ENCODE data around the gene SPIN1.
"Not testable (repeated sequence)": the region's sequence is repeated elsewhere in the genome, so short reads cannot be mapped to it uniquely, and the experiment has no call there.

The SPIN1 gene

DNA sequence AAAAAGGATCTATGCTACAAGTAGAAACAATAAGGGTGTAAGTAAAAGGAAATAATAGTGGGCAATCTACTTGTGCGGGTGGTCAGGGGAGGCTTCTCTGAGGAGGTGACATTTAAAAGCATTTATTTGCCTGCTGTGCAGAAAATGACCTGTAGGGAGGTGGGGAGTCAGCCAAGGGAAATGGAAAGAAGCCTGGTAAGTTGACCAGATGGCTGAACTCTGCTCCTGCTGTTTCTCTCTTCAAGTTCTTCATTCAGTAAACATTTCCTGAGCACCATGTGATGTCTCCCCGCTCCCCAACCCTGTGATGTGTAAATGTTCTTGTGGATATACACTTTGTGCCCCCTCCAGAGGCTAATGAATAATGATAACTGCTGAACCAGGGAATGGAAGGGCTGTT, 9.9 kb upstream of the SPIN1 start:
- H3K4me3 ChIP-seq, result no peak overlapping the region
- TF ChIP-seq, protein P1, sequence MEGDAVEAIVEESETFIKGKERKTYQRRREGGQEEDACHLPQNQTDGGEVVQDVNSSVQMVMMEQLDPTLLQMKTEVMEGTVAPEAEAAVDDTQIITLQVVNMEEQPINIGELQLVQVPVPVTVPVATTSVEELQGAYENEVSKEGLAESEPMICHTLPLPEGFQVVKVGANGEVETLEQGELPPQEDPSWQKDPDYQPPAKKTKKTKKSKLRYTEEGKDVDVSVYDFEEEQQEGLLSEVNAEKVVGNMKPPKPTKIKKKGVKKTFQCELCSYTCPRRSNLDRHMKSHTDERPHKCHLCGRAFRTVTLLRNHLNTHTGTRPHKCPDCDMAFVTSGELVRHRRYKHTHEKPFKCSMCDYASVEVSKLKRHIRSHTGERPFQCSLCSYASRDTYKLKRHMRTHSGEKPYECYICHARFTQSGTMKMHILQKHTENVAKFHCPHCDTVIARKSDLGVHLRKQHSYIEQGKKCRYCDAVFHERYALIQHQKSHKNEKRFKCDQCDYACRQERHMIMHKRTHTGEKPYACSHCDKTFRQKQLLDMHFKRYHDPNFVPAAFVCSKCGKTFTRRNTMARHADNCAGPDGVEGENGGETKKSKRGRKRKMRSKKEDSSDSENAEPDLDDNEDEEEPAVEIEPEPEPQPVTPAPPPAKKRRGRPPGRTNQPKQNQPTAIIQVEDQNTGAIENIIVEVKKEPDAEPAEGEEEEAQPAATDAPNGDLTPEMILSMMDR (IDR thresholded peaks at IDR 0.05), result no peak
- H3K27ac ChIP-seq, result no peak overlapping the region
- no peak for DNase-seq (ENCODE audit: low spot score)

DNA sequence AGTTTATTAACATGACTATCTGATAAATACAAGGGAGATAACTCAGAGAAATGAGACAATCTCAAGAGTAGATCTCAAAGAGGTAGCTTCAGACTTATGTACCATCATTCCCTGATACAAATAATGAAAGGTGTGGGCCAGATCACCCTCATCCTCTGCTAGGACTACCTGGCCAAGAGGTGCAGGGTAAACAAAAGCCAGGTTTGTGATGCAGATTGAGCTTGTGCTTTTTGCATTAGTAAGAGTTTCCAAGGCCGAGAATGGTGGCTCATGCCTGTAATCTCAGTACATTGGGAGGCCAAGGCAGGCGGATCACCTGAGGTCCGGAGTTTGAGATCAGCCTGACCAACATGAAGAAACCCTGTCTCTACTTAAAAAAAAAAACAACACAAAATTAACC, 8.9 kb upstream of the SPIN1 start:
- no peak for DNase-seq (ENCODE audit: low spot score)
- Histone ChIP-seq H3K27ac (no peak overlapping the region), H3K4me3 (no peak overlapping the region)
- TF ChIP-seq, protein P1 (IDR thresholded peaks at IDR 0.05), result no peak

DNA sequence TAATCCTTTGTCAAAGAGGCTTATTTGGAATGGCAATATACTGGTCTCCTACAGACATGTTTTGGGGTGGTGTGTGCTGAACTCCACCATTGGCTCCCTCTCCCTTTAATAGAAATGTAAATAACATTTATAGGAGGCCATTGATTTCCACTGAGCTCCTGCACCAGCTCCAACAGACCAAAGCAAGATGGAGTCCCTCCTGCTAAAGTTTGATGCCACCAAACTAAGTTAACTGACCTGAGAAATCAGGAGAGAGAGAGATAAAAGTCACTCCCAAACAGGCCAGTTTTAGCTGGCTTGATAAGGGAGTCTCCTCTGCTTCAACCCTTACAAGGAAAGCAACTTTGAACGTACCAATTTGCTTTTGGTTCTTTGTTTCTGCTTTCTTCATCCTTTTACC, 8.1 kb upstream of the SPIN1 start:
- no peak overlapping the region for H3K4me3 ChIP-seq
- TF ChIP-seq, protein P1 (IDR thresholded peaks at IDR 0.05), result no peak
- H3K27ac ChIP-seq, result no peak overlapping the region
- DNase-seq (ENCODE audit: low spot score), result no peak

DNA sequence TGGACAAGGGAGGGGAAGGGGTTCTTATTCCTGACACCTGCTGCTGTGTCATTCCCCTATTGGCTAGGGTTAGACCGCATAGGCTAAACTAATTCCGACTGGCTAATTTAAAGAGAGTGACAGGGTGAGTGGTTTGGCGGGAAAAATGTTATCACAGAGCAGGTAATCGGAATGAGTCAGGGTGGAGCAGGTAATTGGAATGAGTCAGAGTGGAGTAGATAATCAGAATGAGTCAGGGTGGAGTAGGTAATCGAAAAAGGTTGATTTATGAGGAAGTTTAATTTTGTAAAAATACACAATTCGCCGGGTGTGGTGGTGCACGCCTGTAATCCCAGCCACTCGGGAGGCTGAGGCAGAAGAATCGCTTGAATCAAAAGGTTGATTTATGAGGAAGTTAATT, 6.9 kb upstream of the SPIN1 start:
- DNase-seq (ENCODE audit: low spot score); H3K27ac ChIP-seq; H3K4me3 ChIP-seq: not testable (repeated sequence)

DNA sequence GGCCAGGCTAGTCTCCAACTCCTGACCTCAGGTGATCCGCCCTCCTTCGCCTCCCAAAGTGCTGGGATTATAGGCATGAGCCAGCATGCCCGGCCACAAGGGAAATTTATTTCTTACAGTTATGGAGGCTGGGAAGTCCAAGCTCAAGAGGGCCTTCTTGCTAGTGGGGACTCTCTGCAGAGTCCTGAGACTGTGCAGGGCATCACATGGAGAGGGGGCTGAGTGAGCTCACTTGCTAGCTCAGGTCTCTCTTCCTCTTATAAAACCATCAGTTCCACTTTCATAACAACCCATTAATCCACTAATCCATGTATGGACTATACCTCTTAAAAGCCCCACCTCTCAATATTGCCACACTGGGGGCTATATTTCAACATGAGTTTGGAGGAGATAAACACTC, 5.1 kb upstream of the SPIN1 start:
- Histone ChIP-seq H3K4me3 (no peak overlapping the region), H3K27ac (no peak overlapping the region)
- DNase-seq (ENCODE audit: low spot score), result no peak
- TF ChIP-seq, protein P1 (IDR thresholded peaks at IDR 0.05), result no peak

DNA sequence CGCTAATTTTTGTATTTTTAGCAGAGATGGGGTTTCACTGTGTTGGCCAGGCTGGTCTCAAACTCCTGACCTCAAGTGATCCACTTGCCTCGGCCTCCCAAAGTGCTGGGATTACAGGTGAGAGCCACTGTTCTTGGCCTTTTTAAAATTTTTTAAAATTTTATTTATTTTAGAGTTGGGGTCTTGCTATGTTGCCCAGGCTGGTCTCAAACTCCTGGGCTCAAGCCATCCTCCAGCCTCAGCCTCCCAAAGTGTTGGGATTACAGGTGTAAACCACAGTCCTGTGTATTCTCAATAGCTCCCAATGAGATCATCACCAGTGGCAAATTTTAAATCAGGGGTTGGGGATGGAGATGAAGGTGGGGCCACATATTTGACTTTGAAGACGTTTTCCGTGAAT, 2.1 kb upstream of the SPIN1 start:
- not testable (repeated sequence) for H3K27ac ChIP-seq; H3K4me3 ChIP-seq; DNase-seq (ENCODE audit: low spot score)

DNA sequence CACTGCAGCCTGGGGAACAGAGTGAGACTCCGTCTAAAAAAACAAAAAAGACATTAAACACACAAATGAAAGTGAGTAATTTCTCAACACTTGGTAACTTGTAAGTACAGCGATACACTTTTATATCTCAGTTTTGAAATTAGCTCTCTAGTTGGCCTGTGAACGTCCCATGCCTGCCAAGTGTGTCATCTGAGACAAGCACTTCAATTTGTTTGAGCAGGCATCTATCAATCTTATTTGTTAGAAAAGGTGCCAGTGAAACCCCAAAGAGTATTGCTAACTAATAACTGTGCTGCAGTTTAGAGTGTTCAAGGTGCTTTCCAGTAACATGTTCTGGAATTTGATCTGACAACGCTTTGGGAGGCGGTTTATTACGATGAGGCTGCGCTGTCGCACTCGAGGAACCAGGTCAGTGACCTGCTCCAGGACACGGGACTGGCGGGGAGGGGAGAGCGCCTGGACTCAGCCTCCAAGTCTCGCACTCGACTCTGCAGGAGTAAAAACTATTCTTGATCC, 1.1 kb upstream of the SPIN1 start:
- TF ChIP-seq, protein P1 (IDR thresholded peaks at IDR 0.05), result no peak
- Histone ChIP-seq H3K27ac (peak overlapping the region; percentile 91 to 94), H3K4me3 (peak overlapping the region; percentile 85)
- DNase-seq (ENCODE audit: low spot score), result peak; percentile 74

DNA sequence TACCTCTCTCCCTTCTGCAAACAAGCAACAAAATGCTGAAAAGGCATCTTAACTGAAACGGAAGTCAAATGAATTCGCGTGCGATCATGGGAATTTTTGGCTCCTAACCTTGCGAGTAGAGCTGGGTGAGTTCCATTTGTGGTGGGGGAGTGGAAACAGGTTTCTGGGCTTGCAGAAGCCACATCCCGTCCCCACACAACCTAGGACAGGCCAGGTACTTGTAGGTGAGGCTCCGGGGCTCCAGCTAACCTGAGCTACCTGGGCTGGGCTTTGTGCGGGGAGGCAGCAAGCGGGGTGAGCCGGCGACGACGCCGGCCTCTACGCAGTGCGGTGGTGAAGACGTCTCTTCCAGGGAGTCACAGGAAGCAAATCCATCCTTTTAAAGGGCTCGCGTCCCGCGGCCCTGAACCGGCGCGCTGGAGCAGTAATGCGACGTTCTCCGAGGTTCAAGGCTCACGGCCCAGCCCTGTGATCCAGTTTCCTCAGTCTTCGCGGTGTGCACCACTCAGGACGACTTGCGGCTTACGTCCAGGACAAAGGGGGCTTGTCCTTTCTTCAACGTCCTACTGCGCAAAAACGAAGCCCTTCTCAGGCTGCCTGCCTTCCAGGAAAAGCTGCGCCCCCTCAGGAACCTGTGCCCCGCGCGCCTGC, 567 bp upstream of the SPIN1 start:
- Histone ChIP-seq H3K4me3 (peak overlapping the region; percentile 85), H3K27ac (peak overlapping the region; percentile 91 to 94)
- DNase-seq (ENCODE audit: low spot score), result peak; percentile 82
- TF ChIP-seq, protein P1 (IDR thresholded peaks at IDR 0.05), result no peak

All from coronary artery (tissue), 2 donors.